GM10847 (cell line): ENCODE measurements around the gene KIAA0513.

ENCODE experiments used
- POLR2A ChIP-seq: IDR thresholded peaks from 2 replicates; pipeline ENCODE4 v1.6.1; 2011; ENCODE audit not compliant: insufficient read length; ENCODE audit errors: extremely low read depth

KIAA0513 gene

DNA sequence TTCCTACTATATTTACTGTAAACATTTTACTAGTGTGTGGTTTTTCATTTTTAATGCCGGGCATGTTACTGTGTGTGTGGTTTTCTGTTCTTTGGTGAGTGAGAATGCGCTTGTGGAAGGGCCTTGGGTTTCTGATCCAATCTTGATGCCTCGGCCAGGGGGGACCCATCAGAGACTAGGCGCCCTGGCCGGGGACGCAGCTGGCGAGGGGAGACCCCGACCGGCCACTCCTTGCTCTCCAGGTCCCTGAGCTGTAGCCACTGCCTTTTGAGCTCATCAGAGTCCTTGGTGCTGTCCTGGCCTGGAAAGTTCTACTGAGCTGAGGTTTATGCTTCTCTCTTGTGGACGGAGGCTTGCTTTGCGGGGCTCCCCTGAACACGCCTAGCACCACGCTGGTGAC, 37.5 kb downstream of the KIAA0513 start:
- TF ChIP-seq POLR2A: no peak

- no peak for TF ChIP-seq POLR2A
These were observed 38.8 kb downstream of the KIAA0513 start for GRCh38 chr16:85066346-85066885.

DNA sequence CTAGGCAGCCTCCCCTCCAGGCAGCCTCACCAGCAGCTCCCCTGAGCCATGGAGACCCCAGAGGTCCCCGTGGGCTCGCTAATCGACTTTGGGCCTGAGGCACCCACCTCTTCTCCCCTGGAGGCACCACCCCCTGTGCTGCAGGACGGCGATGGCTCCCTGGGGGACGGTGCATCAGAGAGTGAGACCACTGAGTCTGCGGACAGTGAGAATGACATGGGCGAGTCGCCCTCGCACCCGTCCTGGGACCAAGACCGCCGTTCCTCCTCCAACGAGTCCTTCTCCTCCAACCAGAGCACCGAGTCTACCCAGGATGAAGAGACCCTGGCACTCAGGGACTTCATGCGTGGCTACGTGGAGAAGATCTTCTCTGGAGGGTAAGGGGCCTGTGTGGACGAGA, 39.4 kb downstream of the KIAA0513 start:
- TF ChIP-seq POLR2A: no peak

DNA sequence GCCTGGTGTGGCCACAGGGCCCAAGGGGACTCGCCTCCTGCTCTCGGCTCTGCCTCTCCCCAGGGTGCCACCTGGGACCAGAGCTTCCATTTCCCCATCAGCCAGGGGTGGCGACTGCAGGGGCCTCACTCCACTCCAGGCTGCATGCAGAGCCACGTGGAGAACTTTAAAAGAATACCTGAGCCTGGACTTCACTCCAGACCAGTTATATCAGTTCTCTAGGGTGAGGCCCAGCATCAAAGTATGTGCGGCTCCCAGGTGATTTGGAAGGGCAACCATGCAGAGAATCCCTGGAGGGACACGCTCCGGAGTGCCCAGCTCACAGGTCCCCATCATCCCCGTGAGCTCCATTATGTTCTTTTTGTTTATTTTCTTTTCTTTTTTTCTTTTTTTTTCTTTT, 39.8 kb downstream of the KIAA0513 start:
- TF ChIP-seq POLR2A: no peak

DNA sequence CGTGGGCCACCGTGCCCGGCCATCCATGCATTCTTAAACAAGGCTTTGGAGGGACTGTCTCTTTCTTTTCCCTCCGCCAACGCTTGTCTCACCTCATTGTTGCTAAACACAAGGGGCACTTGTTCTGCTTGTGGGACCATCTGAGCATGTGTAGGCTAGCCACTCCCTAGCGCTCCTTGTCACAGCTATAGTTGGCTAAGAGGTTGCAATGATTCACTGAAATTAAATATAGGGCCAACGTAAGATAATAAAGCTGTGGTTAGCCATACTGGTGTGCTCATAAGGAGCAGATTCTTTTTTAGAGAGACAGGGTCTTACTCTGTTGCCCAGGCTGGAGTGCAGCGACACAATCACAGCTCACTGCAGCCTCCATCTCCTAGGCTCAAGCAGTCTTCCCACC, 41.2 kb downstream of the KIAA0513 start:
- TF ChIP-seq POLR2A: no peak

- no peak for TF ChIP-seq POLR2A
These were observed 41.6 kb downstream of the KIAA0513 start for GRCh38 chr16:85069171-85069570.

DNA sequence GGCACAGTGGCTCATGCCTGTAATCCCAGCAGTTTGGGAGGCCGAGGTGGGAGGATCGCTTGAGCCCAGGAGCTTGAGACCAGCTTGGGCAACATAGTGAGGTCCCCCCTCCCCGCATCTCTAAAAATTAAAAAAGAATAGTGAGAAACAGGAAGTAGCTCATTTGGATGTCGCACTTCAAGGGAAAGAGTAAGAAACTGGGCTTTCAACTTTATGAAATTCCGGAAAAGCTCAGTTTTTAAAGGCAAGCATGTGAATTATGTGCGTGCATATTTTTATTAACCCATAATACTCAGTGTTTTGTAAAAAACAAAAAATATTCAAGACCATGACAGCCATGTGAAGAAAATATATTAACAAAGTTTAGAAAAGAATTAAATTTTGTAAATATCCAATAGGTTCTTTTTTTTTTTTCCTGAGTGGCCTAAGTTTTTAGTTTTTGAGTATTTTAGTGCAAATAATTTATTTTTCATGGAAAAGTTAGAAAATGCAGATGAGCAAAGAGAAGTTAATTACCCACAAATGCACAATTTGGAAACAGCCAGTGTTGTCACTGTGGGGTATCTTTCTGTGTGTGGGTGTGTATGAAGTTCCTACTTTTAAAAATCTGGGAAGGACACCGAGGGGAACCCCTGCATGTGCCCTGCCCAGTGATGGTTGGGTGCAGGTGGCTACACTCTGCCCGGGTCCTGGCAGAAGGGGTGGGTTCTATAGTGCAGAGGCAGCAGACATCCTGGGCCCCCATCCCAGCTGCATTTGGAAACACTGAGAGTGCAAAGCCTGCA, 44.7 kb downstream of the KIAA0513 start:
- no peak for TF ChIP-seq POLR2A

DNA sequence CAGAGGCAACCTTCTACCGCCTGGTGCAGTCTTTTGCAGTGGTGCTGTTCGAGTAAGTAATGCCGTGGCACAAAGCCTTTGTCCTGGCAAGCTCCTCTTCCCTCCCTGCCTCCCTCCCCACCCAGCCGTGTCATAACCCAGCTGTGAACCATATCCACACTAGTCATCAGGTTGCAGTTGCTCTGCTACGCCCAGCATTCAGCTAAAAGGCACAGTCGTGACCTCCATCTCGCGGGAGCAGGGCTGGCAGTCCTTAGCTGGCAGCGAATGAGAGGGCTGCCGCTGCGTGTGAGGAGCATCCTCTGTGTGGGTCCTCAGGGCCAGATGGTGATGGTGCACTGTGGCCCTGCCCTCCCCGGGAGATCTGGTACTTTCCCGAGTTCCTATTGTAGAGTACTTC, 45.4 kb downstream of the KIAA0513 start:
- no peak for TF ChIP-seq POLR2A

- no peak for TF ChIP-seq POLR2A
These were observed 46.8 kb downstream of the KIAA0513 start for GRCh38 chr16:85074225-85074914.

DNA sequence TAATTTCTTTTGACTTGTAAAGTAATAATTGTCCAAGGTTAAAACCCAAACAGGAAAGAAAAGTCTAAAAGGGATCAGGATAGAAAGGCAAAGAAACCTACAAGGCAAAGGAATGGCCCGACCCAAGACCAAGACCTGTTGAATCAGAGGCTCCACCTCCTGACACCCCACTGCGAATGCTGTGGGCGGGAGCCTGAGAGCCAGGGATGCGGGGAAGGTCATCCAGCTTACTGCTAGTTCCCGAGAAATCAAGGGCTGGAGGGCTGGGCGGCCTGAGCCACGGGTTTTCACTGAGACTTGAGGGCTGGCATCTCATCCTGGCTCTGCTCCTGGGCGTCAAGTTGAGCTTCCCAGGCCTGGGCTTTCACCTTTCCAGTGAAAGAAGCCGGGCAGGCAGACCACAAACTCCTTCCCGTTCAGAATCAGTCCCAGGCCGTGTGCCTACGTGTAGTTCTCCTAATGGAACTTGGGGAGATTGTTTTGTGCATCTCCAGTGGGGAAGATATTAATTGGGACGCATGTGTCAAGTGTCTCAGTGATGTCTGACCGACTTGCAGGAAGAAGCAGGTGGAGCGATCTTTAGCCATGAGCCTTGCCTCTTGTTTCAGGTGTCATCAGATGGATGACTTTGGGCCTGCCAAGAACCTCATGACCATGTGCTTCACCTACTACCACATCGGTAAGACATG, 47.8 kb downstream of the KIAA0513 start:
- no peak for TF ChIP-seq POLR2A

DNA sequence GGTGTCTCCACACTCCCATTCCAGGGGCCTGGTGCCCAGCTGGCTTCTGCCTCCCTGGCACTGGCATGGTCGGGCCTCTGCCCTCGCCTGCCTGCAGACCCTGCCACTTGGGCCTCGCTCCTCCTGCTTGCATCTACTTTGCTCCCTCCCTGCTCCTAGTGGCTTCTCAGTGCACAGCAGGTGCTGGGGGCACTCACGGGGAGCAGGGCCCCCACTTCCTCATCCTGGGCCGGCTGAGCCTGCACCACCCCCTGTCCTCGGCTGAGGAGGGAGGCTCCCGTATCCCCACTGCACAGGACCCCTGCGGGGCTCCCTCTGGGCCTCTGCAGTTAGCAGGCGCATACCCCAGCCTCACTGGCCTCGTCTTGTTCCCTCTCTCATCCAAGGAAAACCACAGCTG, 49.4 kb downstream of the KIAA0513 start:
- no peak for TF ChIP-seq POLR2A

- TF ChIP-seq POLR2A: no peak
These were observed 50.1 kb downstream of the KIAA0513 start for GRCh38 chr16:85077576-85078125.

DNA sequence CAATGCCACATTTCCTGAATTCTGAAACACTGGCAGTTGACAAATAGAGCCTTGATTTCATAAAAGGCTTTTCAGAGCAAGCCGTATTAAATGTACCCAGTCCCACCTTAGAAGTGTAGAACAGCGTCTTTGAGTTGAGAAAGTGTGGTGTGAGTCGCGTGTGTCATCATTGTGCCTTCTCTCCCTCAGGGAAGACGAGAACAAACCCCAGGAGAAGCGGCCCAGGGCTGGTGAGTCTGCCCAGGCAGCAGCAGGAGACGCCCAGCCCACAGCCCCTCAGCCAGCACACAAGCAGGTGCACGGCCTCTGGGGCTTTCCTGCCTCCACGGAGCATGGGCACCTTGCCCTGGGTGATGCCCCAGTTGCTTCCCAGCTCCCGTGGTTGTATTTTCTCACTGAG, 50.6 kb downstream of the KIAA0513 start:
- TF ChIP-seq POLR2A: no peak

- no peak for TF ChIP-seq POLR2A
These were observed 51.4 kb downstream of the KIAA0513 start for GRCh38 chr16:85078952-85079351.

GRCh38 chr16:85079785-85080570, 52.4 kb downstream of the KIAA0513 start:
- TF ChIP-seq POLR2A: no peak
